Nephron (organoid): ENCODE data around the gene GJD2.

Experiments used
- H3K27ac Mint-ChIP-seq, 3 experiments: 2 replicates each; pipeline ENCODE4 v1.8.0; 2020; ENCODE audit warnings: mixed read lengths in 3 of 3, mild to moderate bottlenecking in 2 of 3, moderate library complexity in 1 of 3
- H3K27me3 Mint-ChIP-seq: 2 replicates; pipeline ENCODE4 v1.8.0; 2021; ENCODE audit warnings: low read depth, mild to moderate bottlenecking, moderate library complexity, mixed read lengths
- H3K36me3 Mint-ChIP-seq: 2 replicates; pipeline ENCODE4 v1.8.0; 2020; ENCODE audit warnings: low read depth, mixed read lengths
- H3K4me1 Mint-ChIP-seq: 2 replicates; pipeline ENCODE4 v1.8.0; 2020; ENCODE audit warnings: mixed read lengths
- H3K4me3 Mint-ChIP-seq, 3 experiments: 2 replicates each; pipeline ENCODE4 v1.8.0; 2020; ENCODE audit warnings: mild to moderate bottlenecking in 3 of 3, mixed read lengths in 3 of 3, moderate library complexity in 2 of 3
- H3K9me3 Mint-ChIP-seq: 2 replicates; pipeline ENCODE4 v1.8.0; 2020; ENCODE audit warnings: mixed read lengths
- TF ChIP-seq, protein P1 (sequence below), 3 experiments: fragments of 200-600 bp; sonication (generic); IDR thresholded peaks; one replicate each; pipeline ENCODE4 v1.5.0; 2021; ENCODE audit warnings: antibody characterized with exemption in 3 of 3; ENCODE audit not compliant: unreplicated experiment in 3 of 3

The GJD2 gene

DNA sequence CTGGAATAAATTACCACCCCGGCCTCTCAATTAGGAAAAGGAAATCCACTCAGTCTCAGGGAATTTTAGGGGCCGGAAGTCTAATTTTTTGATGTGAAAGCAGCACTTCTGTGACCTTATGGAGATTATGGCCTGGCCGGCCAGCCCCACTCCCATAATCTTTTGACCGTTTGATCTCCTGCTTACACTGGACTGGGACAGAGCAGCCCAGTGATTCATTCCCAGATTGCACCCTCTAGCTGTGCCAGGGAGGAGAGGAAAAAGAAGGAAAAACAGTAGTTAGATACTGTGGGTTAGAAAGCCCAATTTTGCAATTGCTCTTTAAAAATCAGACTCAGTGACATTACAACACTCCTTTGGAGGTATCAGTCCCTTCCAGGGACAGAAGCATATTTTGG, 32.4 kb downstream of the GJD2 start:
- Mint-ChIP-seq H3K36me3 (no peaks in the 10 kb centered on the region), H3K4me3 (peak overlapping the region; percentile 58 to 61 (median 60)), H3K27me3 (peaks cover 12% of the 10 kb centered on the region), H3K27ac (peak overlapping the region; percentile 38 to 78 (median 43)), H3K4me1 (peaks cover 83% of the 10 kb centered on the region), H3K9me3 (no peaks in the 10 kb centered on the region)
- TF ChIP-seq, protein P1, sequence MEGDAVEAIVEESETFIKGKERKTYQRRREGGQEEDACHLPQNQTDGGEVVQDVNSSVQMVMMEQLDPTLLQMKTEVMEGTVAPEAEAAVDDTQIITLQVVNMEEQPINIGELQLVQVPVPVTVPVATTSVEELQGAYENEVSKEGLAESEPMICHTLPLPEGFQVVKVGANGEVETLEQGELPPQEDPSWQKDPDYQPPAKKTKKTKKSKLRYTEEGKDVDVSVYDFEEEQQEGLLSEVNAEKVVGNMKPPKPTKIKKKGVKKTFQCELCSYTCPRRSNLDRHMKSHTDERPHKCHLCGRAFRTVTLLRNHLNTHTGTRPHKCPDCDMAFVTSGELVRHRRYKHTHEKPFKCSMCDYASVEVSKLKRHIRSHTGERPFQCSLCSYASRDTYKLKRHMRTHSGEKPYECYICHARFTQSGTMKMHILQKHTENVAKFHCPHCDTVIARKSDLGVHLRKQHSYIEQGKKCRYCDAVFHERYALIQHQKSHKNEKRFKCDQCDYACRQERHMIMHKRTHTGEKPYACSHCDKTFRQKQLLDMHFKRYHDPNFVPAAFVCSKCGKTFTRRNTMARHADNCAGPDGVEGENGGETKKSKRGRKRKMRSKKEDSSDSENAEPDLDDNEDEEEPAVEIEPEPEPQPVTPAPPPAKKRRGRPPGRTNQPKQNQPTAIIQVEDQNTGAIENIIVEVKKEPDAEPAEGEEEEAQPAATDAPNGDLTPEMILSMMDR (IDR thresholded peaks at IDR 0.05; ENCODE audit: unreplicated experiment in 3 of 3) = no peak

DNA sequence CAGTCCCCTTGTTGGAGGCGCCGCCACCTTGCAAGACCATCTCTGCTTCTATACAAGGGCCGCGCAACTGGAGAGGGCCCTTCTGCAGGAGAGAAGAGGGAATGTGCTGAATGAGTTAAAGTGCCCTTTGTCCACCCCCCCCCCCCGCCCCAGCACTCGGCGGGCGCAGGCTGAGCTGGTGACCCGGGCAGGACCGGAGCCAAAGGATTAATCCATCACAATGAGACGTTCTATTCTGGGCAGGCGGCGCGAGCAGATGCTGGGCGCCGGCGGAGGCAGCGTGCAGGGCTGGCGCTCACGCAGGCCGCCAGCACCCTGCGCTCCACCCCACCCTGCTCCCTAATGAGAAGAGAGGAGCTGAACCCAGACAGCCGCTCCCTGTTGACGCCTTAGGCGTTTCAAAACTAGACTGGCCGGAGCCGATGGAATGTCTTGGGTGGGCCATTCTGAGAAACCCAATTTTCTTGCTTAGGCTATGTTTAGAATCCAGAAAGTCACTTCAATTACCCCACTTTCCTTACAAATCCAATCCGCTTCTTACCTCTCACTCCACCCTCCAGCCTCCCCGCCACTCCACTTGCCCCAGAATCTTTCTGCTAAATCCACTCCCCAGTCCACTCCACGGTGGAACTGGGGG, 32.9 kb downstream of the GJD2 start:
- H3K4me1 Mint-ChIP-seq = peaks cover 78% of the 10 kb centered on the region
- H3K36me3 Mint-ChIP-seq = no peaks in the 10 kb centered on the region
- H3K4me3 Mint-ChIP-seq = peak overlapping the region; percentile 58 to 61 (median 60)
- peaks cover 12% of the 10 kb centered on the region for H3K27me3 Mint-ChIP-seq
- TF ChIP-seq, protein P1 (IDR thresholded peaks at IDR 0.05; ENCODE audit: unreplicated experiment in 3 of 3) = no peak
- peak overlapping the region; percentile 38 to 78 (median 43) for H3K27ac Mint-ChIP-seq
- H3K9me3 Mint-ChIP-seq = no peaks in the 10 kb centered on the region

DNA sequence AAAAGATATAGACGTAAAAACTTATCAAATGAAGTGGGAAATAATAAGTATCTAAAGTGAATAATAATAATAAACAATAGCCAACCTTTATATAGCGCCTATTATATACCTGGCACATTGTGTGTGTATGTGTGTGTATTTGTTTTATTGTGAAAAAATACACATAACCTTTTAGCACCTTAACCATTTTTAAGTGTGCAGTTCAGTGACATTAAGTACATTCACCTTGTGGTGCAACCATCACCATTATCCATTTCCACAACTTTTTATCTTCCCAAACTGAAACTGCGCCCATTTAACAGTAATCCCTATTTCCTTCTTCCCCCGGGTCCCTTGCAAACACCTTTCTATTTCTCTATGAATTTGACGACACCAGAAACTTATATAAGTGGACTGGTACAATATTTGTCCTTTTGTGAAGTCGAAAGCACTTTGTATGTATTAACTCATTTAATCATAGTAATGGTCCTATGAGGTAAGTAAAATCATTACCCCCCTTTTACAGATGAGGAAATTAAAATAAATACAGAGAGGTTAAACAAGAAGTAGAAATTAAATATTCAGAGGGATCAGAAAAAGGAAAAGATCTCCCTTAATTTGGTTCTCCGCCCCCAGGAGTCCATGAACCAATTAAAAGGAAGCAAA, 33.5 kb downstream of the GJD2 start:
- H3K27ac Mint-ChIP-seq = peak overlapping the region in 1 of 3 experiments; percentile 1
- peaks cover 73% of the 10 kb centered on the region for H3K4me1 Mint-ChIP-seq
- TF ChIP-seq, protein P1 (IDR thresholded peaks at IDR 0.05; ENCODE audit: unreplicated experiment in 3 of 3) = no peak
- peak overlapping the region; percentile 30 to 57 (median 52) for H3K4me3 Mint-ChIP-seq
- H3K27me3 Mint-ChIP-seq = peaks cover 12% of the 10 kb centered on the region
- H3K36me3 Mint-ChIP-seq = no peaks in the 10 kb centered on the region
- no peaks in the 10 kb centered on the region for H3K9me3 Mint-ChIP-seq

DNA sequence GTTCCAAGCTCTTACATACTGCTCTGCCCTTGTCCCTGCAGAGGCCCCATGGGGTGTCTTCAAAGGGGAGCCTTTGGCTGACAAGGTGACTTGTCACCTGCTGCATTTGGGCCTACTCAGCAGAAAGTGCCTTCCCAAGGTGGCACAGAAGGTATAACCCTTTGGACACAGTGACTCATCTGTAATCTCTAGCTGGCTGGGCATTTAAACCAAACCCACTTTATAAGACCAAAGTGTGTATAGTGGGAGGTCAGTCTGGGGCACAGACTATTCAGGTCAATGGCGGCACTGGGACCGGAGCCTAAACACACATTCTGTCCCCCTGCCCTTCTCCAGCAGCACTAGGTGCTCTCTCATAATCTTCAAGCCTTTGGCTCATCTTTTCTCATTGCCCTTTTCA, 35.1 kb downstream of the GJD2 start:
- no peaks in the 10 kb centered on the region for H3K9me3 Mint-ChIP-seq
- TF ChIP-seq, protein P1 (IDR thresholded peaks at IDR 0.05; ENCODE audit: unreplicated experiment in 3 of 3) = no peak
- H3K4me3 Mint-ChIP-seq = peak overlapping the region in 1 of 3 experiments; percentile 64
- H3K4me1 Mint-ChIP-seq = peaks cover 65% of the 10 kb centered on the region
- H3K27ac Mint-ChIP-seq = peak overlapping the region in 1 of 3 experiments; percentile 28
- no peaks in the 10 kb centered on the region for H3K36me3 Mint-ChIP-seq
- H3K27me3 Mint-ChIP-seq = peaks cover 12% of the 10 kb centered on the region

DNA sequence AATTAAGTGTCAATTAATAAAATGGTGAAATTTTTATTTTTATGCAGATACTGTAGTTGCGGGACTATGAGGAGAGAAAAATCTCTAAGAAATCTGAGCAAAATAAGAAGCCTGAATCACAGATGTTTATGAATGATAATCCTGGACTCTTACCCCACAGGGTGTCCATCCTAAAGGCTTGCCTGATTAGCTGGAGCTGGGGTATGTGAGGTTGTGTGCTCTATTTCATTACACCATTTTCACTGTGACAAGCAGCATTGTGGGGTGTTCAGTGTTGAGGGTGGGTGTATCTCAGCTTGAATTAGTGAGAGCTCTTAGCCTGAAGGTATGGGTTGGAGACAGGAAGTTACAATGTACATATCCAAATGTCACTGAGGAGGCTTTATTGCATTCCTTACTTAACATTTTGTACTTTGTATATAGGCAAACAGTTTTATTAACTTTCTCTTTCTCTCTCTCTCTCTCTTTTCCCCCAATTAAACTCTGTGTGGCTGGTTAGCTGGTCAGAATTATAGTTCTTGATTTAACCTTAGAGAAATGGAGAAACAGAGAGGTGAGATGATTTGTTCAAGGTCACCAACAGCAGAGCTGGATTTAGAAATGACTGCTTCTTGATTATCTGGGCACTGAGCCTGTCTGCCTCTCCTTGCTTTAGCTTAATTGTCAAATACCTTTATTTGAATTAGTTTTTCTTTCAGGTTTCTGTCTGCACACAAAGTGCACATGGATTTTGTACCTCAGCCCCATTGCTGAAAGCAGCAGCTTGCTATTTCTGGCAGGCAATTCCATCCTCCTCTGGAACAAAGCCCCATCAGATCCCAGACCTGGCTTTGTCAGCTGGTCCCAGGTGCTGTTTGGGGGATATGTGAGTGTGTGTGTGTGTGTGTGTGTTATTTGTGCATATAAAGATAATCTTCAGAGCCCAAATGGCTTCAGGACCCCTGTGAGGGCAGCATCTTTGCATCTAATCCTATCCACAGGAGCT, 35.8 kb downstream of the GJD2 start:
- peak overlapping the region in 1 of 3 experiments; percentile 44 for H3K4me3 Mint-ChIP-seq
- H3K27ac Mint-ChIP-seq = peak overlapping the region in 1 of 3 experiments; percentile 28
- H3K27me3 Mint-ChIP-seq = peaks cover 12% of the 10 kb centered on the region
- H3K9me3 Mint-ChIP-seq = no peaks in the 10 kb centered on the region
- H3K4me1 Mint-ChIP-seq = peaks cover 62% of the 10 kb centered on the region
- no peaks in the 10 kb centered on the region for H3K36me3 Mint-ChIP-seq
- TF ChIP-seq, protein P1 (IDR thresholded peaks at IDR 0.05; ENCODE audit: unreplicated experiment in 3 of 3) = no peak
